GM21447 (cell line): ENCODE measurements around the gene BTBD2.

Experiments used
- ATAC-seq: cut with Tn5 transposase; IDR thresholded peaks from one replicate; pipeline ENCODE4 v1.9.1; 2021; ENCODE audit not compliant: unreplicated experiment

The BTBD2 gene

GRCh38 chr19:1968279-1969175 is 47.0 kb downstream of the BTBD2 start:
- ATAC-seq = no peak

DNA sequence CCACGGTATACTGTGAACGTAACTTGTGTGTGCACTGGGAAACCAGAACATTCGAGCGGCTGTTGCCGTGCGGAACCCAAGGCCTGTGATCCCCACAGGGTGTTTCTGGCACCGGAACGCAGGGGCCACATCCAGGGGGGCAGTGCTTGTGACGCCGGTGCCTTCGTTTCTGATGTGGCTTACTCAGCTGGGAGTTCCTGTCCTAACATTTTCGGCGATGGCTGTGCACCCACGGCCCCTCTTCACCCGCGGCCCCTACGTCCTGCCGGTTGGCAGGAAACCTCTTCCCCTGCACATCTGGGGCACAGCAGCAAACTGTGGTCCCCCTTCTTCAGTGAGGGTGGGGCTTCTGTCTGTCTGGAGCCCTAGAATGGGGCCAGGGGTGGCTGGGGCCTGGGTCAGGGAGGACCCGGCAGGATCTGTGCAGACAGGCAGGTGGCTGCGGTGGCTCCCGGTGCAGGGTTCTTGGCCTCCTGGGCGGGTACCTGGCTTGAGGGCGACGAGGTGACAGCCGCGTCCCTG is 48.4 kb downstream of the BTBD2 start:
- no peak for ATAC-seq

DNA sequence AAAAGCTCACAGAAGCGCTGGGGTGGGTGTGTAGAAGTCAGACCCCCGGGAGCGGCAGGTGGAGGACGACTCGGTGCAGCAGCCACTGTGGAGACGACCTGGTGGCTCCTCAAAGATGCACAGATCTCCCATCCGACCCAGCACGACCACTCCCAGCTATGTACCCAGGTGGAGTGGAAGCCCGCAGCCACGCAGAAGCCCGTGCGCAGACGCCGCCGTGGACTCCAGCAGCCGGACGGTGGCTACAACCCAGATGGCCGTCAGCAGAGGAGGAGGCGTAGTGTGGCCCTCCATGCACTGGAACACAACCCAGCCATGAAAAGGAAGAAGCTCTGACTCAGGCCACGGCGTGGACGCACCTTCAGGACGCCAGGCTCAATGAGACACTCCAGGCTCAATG is 52.8 kb downstream of the BTBD2 start:
- ATAC-seq = no peak

DNA sequence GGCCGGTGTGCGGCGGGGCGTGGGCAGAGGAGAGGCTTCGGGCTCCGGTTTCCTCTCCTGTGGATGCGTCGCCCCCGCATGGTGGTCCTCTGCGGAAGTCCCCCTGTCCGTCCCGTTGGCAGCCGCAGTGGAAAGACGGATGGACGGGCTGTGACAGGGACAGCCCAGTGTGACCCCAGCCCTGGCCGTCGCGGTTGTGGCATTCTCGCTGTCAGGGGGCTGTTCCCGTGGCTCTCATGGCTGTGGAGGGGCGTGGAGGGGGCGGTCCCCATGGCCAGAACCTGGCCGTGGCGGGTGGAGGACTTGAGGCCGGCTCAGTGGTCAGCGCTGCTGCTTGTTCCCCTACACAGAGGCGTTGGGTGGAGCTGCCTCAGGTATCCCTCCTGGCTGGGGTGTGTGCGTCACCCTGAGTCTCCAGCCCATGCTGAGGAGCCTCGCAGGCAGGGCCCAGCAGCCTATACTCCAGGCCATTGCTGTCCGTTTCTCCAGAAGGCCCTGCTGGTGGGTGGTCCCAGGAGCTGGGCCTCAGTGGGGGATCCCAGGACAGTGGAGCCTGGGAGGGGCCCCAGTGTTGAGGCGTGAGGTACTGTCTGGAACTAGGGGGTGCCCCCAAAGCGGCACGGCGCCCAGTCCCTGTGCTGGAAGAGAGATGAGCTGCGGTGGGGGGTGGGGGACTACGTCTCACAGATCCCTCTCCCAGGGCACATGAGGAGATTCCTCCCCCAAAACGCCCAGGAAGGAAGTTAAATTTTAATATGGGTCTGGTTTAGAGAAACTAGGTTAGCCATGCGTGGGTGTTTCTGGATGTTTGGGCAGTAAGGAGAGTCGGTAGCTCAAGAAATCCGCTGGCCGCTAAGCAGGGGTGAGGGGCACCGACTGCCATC is 54.3 kb downstream of the BTBD2 start:
- no peak for ATAC-seq

- ATAC-seq = no peak
These were observed 55.5 kb downstream of the BTBD2 start for GRCh38 chr19:1959928-1960589.

DNA sequence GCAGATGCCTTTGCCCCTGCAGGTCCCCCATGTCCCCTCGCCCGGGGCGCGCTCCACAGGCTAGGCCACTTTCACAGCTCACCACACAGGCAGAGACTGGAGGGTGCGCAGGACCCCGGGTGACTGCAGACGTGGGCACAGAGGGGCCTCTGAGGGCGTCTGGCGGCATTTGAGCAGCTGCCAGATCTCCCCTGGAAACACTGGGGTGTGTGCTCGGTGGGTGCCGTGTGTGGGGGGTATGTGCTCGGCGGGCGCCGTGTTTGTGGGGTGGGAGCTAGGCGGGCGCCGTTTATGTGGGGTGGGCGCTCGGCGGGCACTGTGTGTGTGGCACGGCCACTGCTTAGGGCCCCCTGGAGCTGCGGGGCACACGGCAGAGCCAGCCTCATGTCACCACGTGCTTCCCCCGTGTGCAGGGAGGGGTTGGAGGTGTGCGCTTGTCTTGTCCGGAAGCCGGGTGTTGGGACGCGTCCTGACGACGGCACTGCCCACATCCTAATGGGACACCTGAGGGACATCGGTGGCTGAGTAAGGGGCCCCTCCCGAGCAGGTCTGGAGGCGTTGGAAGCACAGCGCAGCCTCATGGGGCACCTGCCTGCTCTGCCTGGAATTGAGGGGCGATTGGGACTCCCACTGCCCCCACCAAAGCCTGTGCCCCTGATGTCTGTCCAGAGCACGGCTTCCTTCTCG is 57.8 kb downstream of the BTBD2 start:
- ATAC-seq = no peak

DNA sequence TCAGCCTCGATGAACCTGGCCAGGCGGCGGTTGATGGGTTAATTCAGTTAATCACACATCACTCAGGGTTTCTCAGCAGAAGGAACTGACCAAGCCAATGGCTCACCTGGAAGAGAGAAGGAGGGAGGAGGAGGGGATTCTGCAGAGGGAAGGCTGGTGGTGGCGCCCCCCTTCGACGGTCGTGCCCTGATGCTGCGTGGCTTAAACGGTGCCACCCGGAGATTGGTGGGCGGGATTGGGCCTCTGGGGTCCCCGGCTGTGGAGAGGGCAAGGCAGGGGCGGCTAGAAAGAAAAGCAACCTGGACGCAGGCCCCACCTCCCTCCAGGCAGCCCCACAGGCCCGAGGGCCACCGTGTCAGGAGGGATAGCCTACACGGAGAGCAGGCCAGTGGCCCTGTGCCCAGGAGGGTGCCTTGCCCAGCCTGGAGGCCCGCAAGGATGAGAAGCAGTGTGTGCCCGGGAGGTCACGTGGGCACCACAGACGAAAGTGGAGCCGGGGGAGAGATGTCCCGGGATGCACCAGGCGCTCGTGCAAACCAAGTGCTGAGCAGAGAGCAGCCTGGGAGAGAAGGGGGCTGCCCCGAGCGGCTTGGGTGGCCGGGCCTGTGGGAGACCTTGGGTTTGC is 58.5 kb downstream of the BTBD2 start:
- no peak for ATAC-seq

DNA sequence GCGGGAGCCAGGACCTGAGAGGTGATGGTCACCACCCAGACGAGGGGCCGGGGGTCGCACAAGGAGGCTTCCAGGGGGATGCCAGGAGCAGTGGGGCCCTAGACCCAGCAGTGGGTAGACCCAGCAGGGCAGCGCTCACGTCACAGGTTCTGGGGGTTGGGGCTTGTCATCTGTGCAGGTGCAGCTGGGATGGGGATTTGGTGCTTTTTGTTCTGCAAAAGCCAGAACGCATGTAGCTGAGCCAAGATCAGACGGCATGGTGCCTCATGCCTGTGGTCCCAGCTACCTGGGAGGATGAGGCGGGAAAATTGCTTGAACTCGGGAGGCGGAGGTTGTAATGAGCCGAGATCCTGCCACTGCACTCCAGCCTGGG is 59.4 kb downstream of the BTBD2 start:
- ATAC-seq = no peak

GRCh38 chr19:1955171-1956121 is 60.1 kb downstream of the BTBD2 start:
- ATAC-seq = no peak

- ATAC-seq = no peak
These were observed 61.0 kb downstream of the BTBD2 start for GRCh38 chr19:1954532-1954933.

GRCh38 chr19:1953441-1954094 is 61.9 kb downstream of the BTBD2 start:
- ATAC-seq = no peak

DNA sequence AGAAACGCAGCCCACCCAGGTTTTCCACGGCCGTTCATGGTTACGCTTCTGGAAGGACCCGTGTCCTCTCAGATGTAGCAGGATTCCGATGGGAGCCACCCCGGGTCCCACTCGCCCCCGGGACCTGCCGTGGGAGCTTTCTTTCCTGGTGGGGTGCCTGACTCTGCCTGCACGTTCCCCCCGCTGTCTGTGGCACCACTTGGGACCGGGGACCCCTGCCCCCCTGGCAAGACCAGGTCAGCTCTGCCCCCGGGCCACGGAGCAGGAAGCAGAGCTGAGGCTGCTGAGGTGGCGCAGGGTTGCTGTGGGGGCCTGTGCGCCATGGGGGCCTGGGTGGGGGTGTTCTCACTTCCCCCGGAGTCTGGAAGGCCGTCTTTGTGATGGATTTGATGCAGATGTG is 62.5 kb downstream of the BTBD2 start:
- no peak for ATAC-seq

DNA sequence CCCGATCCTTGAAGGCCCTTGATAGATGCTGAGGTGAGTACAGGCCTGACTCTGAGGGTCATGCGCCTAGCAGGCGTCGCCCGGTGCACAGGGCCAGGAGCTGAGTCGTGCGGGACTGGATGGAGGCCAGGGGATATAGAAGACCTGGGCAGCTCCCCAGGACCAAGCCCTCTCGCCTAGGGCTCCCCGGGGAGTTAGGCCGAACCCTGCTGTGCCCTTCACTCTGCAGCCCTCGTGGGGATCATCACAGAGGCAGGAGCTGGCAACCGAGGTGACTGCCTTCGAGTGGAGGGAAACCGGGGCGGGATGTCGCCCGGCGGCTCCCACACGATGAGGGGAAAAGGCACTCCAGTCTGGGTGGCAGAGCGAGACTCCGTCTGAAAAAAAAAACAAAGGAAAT is 62.9 kb downstream of the BTBD2 start:
- no peak for ATAC-seq

GRCh38 chr19:1950640-1951039 is 64.9 kb downstream of the BTBD2 start:
- no peak for ATAC-seq

GRCh38 chr19:1949304-1950101 is 66.0 kb downstream of the BTBD2 start:
- no peak for ATAC-seq

DNA sequence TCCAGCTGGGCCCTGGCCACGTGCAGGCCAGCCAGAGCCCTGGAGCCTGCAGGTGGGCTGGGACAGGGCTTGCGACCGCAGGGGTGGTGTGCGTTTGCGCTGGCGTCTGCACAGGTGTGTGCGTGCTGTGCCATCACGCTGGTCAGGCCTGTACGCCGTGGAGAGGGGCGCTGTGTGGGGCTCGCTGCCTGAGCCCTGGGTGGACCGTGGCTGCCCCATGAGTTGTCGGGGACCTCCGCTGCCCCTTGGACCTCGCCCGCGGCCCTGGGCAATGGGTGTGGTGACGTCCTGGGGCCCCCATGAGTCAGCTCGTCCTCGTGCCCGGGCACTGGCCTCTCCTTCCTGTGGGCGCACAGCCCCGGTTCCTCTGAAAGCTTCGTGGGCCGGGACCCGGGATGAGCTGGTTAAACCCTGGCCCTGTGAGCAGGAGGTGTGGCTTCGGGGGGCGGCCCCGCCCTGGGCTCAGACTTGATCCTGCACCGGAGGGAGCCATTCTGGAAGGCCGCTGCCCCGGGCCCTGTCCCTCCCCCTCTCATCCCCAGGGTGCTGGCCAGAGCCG is 67.8 kb downstream of the BTBD2 start:
- ATAC-seq = no peak

DNA sequence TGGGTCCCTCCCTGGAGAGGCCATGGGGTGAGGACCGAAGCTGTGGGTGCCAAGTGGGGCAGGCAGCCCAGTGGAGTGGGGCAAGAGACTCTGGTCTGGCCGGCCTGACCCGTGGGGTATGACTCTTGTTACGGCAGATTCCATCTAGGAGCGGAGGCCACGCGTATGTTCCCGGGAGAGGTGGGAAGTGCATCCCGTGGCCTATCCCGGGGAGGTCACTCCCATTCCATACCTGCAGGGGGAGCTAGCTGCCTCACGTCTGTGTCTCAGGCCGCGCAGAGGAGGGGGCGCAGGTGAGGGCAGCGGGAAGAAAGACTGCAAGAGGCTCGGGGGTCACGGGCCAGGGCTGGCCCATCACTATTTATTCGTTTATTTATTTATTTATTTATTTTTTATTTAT is 69.6 kb downstream of the BTBD2 start:
- ATAC-seq = no peak
